Left lung (tissue), 10 donors: ENCODE data around the gene DEDD2. TPM values are rescaled to one million over a fixed set of nuclear protein-coding genes. Genes with fewer than 3 reads are reported as not detected.

Experiments
- ATAC-seq: fragments of 200-7000 bp; cut with Tn5 transposase; one replicate; pipeline ENCODE4 v1.9.1; 2020; ENCODE audit warnings: moderate library complexity
- DNase-seq, 4 donors: peaks; one replicate each; pipeline ENCODE4 v3.0.0-alpha.2; 2013 to 2020
- H3K27ac ChIP-seq, 2 donors: fragments of 200-600 bp; sonication (generic) in 1 of 2; one replicate each; pipeline versions ENCODE4 v1.5.0 to v1.8.0; 2020 to 2021
- H3K27me3 ChIP-seq, 2 donors: fragments of 200-600 bp; sonication (generic) in 1 of 2; one replicate each; pipeline versions ENCODE4 v1.5.0 to v1.8.0; 2020 to 2021
- H3K36me3 ChIP-seq, 2 donors: fragments of 200-600 bp; sonication (generic) in 1 of 2; one replicate each; pipeline versions ENCODE4 v1.5.0 to v1.8.0; 2020 to 2021
- H3K4me1 ChIP-seq, 2 donors: fragments of 200-600 bp; one replicate each; pipeline ENCODE4 v1.8.0; 2021
- H3K4me3 ChIP-seq, 2 donors: fragments of 200-600 bp; sonication (generic) in 1 of 2; one replicate each; pipeline versions ENCODE4 v1.5.0 to v1.8.0; 2020 to 2021; ENCODE audit warnings: mild to moderate bottlenecking in 1 of 2
- H3K9me3 ChIP-seq, 2 donors: fragments of 200-600 bp; sonication (generic) in 1 of 2; one replicate each; pipeline versions ENCODE4 v1.5.0 to v1.8.0; 2020 to 2021
- CTCF ChIP-seq, 2 donors: fragments of 200-600 bp; sonication (generic) in 1 of 2; IDR thresholded peaks; one replicate each; pipeline versions ENCODE4 v1.5.0 to v1.8.0; 2021; ENCODE audit warnings: antibody characterized with exemption in 2 of 2
- intact Hi-C, 2 donors: fragments of 100-400 bp; cut with DNase I; formaldehyde crosslinking; loops; one replicate each; pipeline versions ENCODE4 v1.11.2 to v1.14.2; 2022
- polyA plus RNA-seq, 6 donors: library from polyadenylated mRNA; unstranded; fragments of 120-200 nt; gene quantifications; one replicate each; pipeline ENCODE4 v1.2.1, GENCODE V29; 2013; ENCODE audit not compliant: insufficient read length in 6 of 6
- total RNA-seq, 2 donors: library from RNA; stranded (reverse); fragmentation: NEBNext Ultra II Directional; extraction: Animal tissue kit (Norgen Biotek cat#: 25700); gene quantifications; one replicate each; pipeline ENCODE4 v1.2.1, GENCODE V29; 2021
- donor health status: DM: no; HTN: yes; CAD: no.
- donor health status: DM: no; HTN: no; CAD: no.

Gene DEDD2
- total and polyA plus RNA-seq, 8 donors: 15.7 to 34.8 (median 21.0) TPM

GRCh38 chr19:42173695-42174094 lies 43.8 kb downstream of the DEDD2 start:
- no peaks in the 10 kb centered on the region for H3K9me3 ChIP-seq
- H3K27me3 ChIP-seq: peaks cover 43 to 63% of the 10 kb centered on the region in 2 donors
- intact Hi-C loops: no loop called here
- H3K27ac ChIP-seq: no peak overlapping the region
- ATAC-seq (no peak), DNase-seq (no peak)
- no peak for TF ChIP-seq CTCF (IDR thresholded peaks at IDR 0.05)
- H3K4me3 ChIP-seq: no peak overlapping the region
- no peaks in the 10 kb centered on the region for H3K36me3 ChIP-seq
- peaks cover 0 to 21% of the 10 kb centered on the region in 2 donors for H3K4me1 ChIP-seq

DNA sequence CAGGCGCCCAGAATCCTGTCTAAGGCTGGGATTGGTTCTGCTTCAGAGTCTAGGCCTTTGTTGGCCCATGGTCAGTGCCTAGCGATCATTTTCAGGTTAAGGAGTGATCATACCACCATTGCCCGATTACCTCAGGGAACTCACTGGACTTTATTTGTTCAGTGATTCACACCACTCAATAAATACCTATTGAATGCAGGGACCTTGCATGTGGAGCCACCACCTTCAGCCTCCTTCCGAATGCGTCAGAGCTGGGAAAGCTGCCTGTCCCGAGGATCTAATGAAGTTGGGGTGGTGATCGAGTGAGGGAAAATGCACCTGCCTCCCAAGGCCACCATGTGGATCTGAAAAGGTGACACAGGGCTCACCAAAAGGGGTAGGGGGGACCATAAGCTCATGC lies 45.2 kb downstream of the DEDD2 start:
- Histone ChIP-seq H3K27me3 (peaks cover 29 to 48% of the 10 kb centered on the region in 2 donors), H3K4me1 (peaks cover 0 to 17% of the 10 kb centered on the region in 2 donors), H3K9me3 (no peaks in the 10 kb centered on the region), H3K27ac (no peak overlapping the region), H3K36me3 (no peaks in the 10 kb centered on the region), H3K4me3 (no peak overlapping the region)
- DNase-seq (no peak), ATAC-seq (no peak)
- intact Hi-C loops: no loop called here
- no peak for TF ChIP-seq CTCF (IDR thresholded peaks at IDR 0.05)

DNA sequence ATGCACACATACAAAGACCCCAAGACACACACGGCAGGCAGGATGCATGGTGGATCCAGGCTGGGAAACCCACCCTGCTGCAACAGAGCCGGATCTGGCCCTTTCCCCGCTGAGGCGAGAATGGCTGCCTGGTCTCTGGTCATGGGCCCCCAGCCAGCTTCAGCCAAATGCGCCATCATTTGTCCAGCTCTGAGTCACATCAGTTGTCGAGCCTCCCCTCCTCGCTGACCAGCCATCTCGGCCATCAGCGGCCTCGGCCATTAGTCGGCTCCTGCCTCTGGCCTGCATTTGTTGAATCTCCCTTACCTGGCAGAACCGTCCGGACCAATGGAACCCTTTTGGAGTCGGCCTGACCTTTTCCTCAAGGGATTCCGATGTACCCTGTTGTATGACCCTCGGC lies 46.8 kb downstream of the DEDD2 start:
- ATAC-seq (no peak), DNase-seq (no peak)
- peaks cover 0 to 4% of the 10 kb centered on the region in 2 donors for H3K4me1 ChIP-seq
- H3K36me3 ChIP-seq: no peaks in the 10 kb centered on the region
- H3K9me3 ChIP-seq: no peaks in the 10 kb centered on the region
- H3K27me3 ChIP-seq: peaks cover 16 to 33% of the 10 kb centered on the region in 2 donors
- H3K4me3 ChIP-seq: no peak overlapping the region
- H3K27ac ChIP-seq: no peak overlapping the region
- no peak for TF ChIP-seq CTCF (IDR thresholded peaks at IDR 0.05)
- intact Hi-C loops: no loop called here

DNA sequence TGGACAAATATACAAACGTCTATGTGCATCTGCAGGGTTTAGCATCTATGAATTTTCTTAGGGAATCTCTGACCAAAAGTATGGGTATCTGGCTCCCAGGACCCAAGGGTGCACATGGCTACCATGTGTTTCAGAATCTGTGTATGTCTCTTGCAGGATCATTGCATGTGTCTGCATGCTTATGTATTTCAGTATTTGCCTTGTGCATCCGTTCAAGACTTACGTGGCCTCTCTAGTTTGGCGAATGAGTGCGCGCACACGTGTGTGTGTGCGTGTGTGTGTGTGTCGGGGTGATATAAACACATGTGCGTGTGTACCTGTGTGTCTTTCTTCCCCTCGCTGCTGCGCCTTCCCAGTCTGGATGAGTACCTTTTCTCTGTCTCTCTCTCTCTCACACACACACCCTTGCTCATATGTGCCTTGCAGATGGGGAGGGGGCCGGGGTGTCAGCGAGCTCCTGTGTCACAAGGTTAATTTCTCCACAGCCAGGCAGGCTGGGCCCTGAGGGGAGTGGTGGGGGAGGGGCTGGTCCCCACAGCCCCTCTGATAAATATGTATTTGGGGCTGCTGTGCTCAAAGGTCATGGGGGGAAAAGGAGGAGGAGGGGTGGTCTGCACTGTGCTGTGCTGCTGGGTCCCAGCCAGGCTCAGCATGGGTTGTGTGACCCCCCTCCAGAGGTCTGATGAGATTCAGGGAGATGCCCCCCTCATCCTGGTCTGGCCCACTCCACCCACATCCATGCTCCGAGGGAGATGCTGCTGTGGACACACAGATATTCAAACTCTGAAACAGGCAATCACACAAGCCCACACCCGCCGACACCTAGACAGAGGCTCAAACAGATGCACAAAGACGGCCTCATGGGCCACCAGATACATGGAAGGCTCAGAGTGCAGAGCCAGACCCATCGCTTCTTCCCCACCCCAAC lies 47.7 kb downstream of the DEDD2 start:
- no peak overlapping the region for H3K27ac ChIP-seq
- intact Hi-C loops: no loop called here
- no peaks in the 10 kb centered on the region for H3K9me3 ChIP-seq
- H3K4me3 ChIP-seq: no peak overlapping the region
- H3K36me3 ChIP-seq: no peaks in the 10 kb centered on the region
- ATAC-seq (no peak), DNase-seq (no peak)
- peaks cover 7 to 23% of the 10 kb centered on the region in 2 donors for H3K27me3 ChIP-seq
- TF ChIP-seq CTCF (IDR thresholded peaks at IDR 0.05): no peak
- H3K4me1 ChIP-seq: no peaks in the 10 kb centered on the region

GRCh38 chr19:42168206-42168605 lies 49.3 kb downstream of the DEDD2 start:
- Histone ChIP-seq H3K36me3 (no peaks in the 10 kb centered on the region), H3K27ac (no peak overlapping the region), H3K4me1 (no peaks in the 10 kb centered on the region), H3K9me3 (no peaks in the 10 kb centered on the region), H3K4me3 (no peak overlapping the region), H3K27me3 (peaks cover 0 to 13% of the 10 kb centered on the region in 2 donors)
- ATAC-seq: no peak
- TF ChIP-seq CTCF (IDR thresholded peaks at IDR 0.05): no peak
- no peak for DNase-seq
- intact Hi-C loops: no loop called here
